HEK293 (cell line): ENCODE results near the gene AKAP5.

Source experiments
- MEIS1 ChIP-seq: sonication (generic); formaldehyde crosslinking; IDR thresholded peaks from 2 replicates; pipeline ENCODE4 v1.8.1; 2022; ENCODE audit warnings: missing genetic modification reagents, mild to moderate bottlenecking, borderline replicate concordance
- OVOL3 ChIP-seq: fragments of 450-650 bp; formaldehyde crosslinking; IDR thresholded peaks from 2 replicates; pipeline ENCODE4 v1.5.1; 2016; ENCODE audit warnings: missing biosample characterization, missing genetic modification characterization
- ZFP37 ChIP-seq: fragments of 450-650 bp; formaldehyde crosslinking; IDR thresholded peaks from 2 replicates; pipeline ENCODE4 v1.5.1; 2016; ENCODE audit warnings: missing biosample characterization, missing genetic modification characterization
- ZNF350 ChIP-seq: fragments of 450-650 bp; formaldehyde crosslinking; IDR thresholded peaks from 2 replicates; pipeline ENCODE4 v1.5.0; 2017; ENCODE audit warnings: missing biosample characterization, mild to moderate bottlenecking, missing genetic modification characterization
- ZNF624 ChIP-seq: fragments of 450-650 bp; formaldehyde crosslinking; IDR thresholded peaks from 2 replicates; pipeline ENCODE4 v1.5.1; 2017; ENCODE audit warnings: missing biosample characterization, missing genetic modification characterization
- ZNF76 ChIP-seq: fragments of 450-650 bp; formaldehyde crosslinking; IDR thresholded peaks from 2 replicates; pipeline ENCODE4; 2016; ENCODE audit warnings: low read depth, missing biosample characterization, missing genetic modification characterization, borderline replicate concordance
- ZNF791 ChIP-seq: fragments of 450-650 bp; formaldehyde crosslinking; IDR thresholded peaks from 2 replicates; pipeline ENCODE4 v1.5.1; 2016; ENCODE audit warnings: missing biosample characterization, missing genetic modification characterization
- TF ChIP-seq, protein P1 (sequence below): fragments of 450-650 bp; formaldehyde crosslinking; IDR thresholded peaks from 2 replicates; pipeline ENCODE4 v1.5.1; 2016; ENCODE audit warnings: missing biosample characterization, missing genetic modification characterization
- TF ChIP-seq, protein P2 (sequence below): fragments of 450-650 bp; formaldehyde crosslinking; IDR thresholded peaks from 2 replicates; pipeline ENCODE4 v1.5.1; 2016; ENCODE audit warnings: missing biosample characterization, missing genetic modification characterization
- TF ChIP-seq, protein P3 (sequence below): sonication (generic); formaldehyde crosslinking; IDR thresholded peaks from 2 replicates; pipeline ENCODE4 v1.8.1; 2022; ENCODE audit warnings: mild to moderate bottlenecking, moderate library complexity, missing genetic modification reagents
- TF ChIP-seq, protein P4 (sequence below): fragments of 450-650 bp; formaldehyde crosslinking; IDR thresholded peaks from 2 replicates; pipeline ENCODE4 v1.5.1; 2016; ENCODE audit warnings: missing biosample characterization, missing genetic modification characterization

DNA sequence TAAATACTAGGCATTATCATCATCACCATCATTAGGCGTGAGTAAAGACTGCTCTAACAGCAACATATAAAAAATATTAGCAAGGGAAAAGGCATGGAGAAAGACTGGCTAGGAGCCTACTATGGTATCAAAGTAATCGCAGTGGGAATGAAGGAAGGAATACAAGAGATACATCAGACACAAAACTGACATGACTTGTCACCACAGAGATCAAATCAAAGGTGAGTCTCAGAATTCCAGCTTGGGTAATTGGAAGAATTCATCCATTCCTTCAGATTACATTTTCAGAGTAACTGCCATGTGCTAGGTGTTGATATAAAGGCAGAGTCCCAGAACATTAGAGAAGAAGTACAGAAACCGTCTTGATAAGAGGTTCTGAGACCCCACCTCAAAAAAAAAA lies 28.2 kb downstream of the AKAP5 start:
- TF ChIP-seq, protein P1, sequence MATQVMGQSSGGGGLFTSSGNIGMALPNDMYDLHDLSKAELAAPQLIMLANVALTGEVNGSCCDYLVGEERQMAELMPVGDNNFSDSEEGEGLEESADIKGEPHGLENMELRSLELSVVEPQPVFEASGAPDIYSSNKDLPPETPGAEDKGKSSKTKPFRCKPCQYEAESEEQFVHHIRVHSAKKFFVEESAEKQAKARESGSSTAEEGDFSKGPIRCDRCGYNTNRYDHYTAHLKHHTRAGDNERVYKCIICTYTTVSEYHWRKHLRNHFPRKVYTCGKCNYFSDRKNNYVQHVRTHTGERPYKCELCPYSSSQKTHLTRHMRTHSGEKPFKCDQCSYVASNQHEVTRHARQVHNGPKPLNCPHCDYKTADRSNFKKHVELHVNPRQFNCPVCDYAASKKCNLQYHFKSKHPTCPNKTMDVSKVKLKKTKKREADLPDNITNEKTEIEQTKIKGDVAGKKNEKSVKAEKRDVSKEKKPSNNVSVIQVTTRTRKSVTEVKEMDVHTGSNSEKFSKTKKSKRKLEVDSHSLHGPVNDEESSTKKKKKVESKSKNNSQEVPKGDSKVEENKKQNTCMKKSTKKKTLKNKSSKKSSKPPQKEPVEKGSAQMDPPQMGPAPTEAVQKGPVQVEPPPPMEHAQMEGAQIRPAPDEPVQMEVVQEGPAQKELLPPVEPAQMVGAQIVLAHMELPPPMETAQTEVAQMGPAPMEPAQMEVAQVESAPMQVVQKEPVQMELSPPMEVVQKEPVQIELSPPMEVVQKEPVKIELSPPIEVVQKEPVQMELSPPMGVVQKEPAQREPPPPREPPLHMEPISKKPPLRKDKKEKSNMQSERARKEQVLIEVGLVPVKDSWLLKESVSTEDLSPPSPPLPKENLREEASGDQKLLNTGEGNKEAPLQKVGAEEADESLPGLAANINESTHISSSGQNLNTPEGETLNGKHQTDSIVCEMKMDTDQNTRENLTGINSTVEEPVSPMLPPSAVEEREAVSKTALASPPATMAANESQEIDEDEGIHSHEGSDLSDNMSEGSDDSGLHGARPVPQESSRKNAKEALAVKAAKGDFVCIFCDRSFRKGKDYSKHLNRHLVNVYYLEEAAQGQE (tag by site-specific recombination) = no peak
- TF ChIP-seq, protein P2, sequence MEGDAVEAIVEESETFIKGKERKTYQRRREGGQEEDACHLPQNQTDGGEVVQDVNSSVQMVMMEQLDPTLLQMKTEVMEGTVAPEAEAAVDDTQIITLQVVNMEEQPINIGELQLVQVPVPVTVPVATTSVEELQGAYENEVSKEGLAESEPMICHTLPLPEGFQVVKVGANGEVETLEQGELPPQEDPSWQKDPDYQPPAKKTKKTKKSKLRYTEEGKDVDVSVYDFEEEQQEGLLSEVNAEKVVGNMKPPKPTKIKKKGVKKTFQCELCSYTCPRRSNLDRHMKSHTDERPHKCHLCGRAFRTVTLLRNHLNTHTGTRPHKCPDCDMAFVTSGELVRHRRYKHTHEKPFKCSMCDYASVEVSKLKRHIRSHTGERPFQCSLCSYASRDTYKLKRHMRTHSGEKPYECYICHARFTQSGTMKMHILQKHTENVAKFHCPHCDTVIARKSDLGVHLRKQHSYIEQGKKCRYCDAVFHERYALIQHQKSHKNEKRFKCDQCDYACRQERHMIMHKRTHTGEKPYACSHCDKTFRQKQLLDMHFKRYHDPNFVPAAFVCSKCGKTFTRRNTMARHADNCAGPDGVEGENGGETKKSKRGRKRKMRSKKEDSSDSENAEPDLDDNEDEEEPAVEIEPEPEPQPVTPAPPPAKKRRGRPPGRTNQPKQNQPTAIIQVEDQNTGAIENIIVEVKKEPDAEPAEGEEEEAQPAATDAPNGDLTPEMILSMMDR (tag by site-specific recombination) = no peak
- TF ChIP-seq ZNF624 (tag by site-specific recombination) = no peak
- TF ChIP-seq, protein P3, sequence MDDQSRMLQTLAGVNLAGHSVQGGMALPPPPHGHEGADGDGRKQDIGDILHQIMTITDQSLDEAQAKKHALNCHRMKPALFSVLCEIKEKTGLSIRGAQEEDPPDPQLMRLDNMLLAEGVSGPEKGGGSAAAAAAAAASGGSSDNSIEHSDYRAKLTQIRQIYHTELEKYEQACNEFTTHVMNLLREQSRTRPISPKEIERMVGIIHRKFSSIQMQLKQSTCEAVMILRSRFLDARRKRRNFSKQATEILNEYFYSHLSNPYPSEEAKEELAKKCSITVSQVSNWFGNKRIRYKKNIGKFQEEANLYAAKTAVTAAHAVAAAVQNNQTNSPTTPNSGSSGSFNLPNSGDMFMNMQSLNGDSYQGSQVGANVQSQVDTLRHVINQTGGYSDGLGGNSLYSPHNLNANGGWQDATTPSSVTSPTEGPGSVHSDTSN (CRISPR knock-in tag) = no peak
- no peak for TF ChIP-seq MEIS1
- no peak for TF ChIP-seq ZNF791 (tag by site-specific recombination)
- no peak for TF ChIP-seq OVOL3
- TF ChIP-seq, protein P4, sequence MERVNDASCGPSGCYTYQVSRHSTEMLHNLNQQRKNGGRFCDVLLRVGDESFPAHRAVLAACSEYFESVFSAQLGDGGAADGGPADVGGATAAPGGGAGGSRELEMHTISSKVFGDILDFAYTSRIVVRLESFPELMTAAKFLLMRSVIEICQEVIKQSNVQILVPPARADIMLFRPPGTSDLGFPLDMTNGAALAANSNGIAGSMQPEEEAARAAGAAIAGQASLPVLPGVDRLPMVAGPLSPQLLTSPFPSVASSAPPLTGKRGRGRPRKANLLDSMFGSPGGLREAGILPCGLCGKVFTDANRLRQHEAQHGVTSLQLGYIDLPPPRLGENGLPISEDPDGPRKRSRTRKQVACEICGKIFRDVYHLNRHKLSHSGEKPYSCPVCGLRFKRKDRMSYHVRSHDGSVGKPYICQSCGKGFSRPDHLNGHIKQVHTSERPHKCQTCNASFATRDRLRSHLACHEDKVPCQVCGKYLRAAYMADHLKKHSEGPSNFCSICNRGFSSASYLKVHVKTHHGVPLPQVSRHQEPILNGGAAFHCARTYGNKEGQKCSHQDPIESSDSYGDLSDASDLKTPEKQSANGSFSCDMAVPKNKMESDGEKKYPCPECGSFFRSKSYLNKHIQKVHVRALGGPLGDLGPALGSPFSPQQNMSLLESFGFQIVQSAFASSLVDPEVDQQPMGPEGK = no peak
- TF ChIP-seq ZNF350 (tag by site-specific recombination) = no peak
- TF ChIP-seq ZFP37 (tag by site-specific recombination) = no peak
- TF ChIP-seq ZNF76 (tag by site-specific recombination) = no peak
